ENCODE results near the gene SLAMF6.

SLAMF6 gene

DNA sequence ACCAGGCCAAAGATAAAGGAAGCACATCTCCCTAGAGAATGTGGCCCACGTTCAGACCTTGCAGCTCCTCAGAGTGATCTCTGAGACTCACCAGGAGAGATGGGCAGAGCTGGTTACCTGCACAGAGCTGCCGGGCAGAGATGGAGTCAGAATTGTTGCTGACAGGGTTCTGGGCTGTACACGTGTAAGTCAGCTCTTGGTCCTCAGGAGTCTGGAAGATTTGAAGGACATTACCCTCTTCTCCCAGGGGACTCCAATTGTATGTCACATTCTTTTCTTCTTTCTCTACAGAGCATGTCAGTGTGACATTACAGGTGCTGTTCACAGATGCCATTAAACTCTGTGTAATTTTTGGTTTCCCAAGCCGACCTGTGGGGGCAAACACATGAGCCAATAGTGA lies 30.7 kb upstream of the SLAMF6 start:
- no peak for TF ChIP-seq POLR2AphosphoS5 (IDR thresholded peaks at IDR 0.05; ENCODE audit: low read depth, low read length)
- no peak for TF ChIP-seq TAF1 (IDR thresholded peaks at IDR 0.05; ENCODE audit: borderline replicate concordance, insufficient read depth, low read length)
- TF ChIP-seq SIN3A (IDR thresholded peaks at IDR 0.05; ENCODE audit: borderline replicate concordance, insufficient read depth, low read length), result no peak
- TF ChIP-seq, protein P1, sequence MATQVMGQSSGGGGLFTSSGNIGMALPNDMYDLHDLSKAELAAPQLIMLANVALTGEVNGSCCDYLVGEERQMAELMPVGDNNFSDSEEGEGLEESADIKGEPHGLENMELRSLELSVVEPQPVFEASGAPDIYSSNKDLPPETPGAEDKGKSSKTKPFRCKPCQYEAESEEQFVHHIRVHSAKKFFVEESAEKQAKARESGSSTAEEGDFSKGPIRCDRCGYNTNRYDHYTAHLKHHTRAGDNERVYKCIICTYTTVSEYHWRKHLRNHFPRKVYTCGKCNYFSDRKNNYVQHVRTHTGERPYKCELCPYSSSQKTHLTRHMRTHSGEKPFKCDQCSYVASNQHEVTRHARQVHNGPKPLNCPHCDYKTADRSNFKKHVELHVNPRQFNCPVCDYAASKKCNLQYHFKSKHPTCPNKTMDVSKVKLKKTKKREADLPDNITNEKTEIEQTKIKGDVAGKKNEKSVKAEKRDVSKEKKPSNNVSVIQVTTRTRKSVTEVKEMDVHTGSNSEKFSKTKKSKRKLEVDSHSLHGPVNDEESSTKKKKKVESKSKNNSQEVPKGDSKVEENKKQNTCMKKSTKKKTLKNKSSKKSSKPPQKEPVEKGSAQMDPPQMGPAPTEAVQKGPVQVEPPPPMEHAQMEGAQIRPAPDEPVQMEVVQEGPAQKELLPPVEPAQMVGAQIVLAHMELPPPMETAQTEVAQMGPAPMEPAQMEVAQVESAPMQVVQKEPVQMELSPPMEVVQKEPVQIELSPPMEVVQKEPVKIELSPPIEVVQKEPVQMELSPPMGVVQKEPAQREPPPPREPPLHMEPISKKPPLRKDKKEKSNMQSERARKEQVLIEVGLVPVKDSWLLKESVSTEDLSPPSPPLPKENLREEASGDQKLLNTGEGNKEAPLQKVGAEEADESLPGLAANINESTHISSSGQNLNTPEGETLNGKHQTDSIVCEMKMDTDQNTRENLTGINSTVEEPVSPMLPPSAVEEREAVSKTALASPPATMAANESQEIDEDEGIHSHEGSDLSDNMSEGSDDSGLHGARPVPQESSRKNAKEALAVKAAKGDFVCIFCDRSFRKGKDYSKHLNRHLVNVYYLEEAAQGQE (IDR thresholded peaks at IDR 0.05; ENCODE audit: insufficient read depth in 1 of 2, low read depth in 2 of 2, low read length in 2 of 2), result no peak
- no peak for TF ChIP-seq FOXP2 (optimal IDR thresholded peaks at IDR 0.05; ENCODE audit: borderline replicate concordance, extremely low read depth, extremely low read length, insufficient read depth)

DNA sequence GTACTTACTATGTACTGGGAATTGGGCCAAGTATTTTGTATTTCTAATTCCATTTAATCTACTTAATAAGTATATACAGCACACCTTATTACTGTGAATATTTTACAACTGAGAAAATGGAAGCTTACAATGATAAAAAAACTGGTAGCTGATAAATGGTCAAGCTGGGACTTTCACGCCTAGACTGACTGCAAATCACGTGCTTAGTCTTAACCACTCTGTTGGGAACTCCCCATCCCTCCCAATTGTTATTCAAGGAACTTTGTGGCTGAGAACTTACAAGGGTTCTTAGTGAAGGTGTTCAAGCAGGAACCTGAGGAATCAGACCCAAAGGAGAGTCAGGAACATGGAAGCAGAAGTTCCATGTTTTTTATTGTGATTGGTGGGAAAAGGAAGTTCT lies 29.4 kb upstream of the SLAMF6 start:
- TF ChIP-seq, protein P1 (IDR thresholded peaks at IDR 0.05; ENCODE audit: insufficient read depth in 1 of 2, low read depth in 2 of 2, low read length in 2 of 2), result no peak
- TF ChIP-seq SIN3A (IDR thresholded peaks at IDR 0.05; ENCODE audit: borderline replicate concordance, insufficient read depth, low read length), result no peak

DNA sequence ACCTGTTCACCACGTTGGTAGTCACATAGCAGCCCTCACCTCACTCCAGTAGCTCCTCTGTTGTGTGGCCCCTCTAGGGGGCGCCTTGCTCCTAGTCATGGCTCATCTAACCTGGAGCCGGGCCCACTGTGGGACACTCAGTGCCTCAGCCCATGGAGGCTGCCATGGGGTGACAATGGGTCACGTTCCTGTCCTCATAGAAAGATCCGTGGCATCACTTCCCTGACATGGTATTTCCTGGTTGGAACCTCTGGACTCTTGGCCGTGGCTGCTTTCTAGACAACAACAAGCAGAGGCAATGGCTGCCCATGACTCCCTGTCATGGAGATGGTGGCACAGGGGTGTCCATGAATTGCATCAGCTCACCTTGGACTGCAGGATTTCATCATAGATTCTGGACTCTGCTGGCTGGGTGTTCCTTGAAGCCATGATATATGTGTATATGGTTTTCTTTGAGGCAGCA lies 27.5 kb upstream of the SLAMF6 start:
- TF ChIP-seq FOXP2 (optimal IDR thresholded peaks at IDR 0.05; ENCODE audit: borderline replicate concordance, extremely low read depth, extremely low read length, insufficient read depth) (no peak), POLR2AphosphoS5 (IDR thresholded peaks at IDR 0.05; ENCODE audit: low read depth, low read length) (no peak), SIN3A (IDR thresholded peaks at IDR 0.05; ENCODE audit: borderline replicate concordance, insufficient read depth, low read length) (no peak), TAF1 (IDR thresholded peaks at IDR 0.05; ENCODE audit: borderline replicate concordance, insufficient read depth, low read length) (no peak)
- TF ChIP-seq, protein P1 (IDR thresholded peaks at IDR 0.05; ENCODE audit: insufficient read depth in 1 of 2, low read depth in 2 of 2, low read length in 2 of 2), result no peak

DNA sequence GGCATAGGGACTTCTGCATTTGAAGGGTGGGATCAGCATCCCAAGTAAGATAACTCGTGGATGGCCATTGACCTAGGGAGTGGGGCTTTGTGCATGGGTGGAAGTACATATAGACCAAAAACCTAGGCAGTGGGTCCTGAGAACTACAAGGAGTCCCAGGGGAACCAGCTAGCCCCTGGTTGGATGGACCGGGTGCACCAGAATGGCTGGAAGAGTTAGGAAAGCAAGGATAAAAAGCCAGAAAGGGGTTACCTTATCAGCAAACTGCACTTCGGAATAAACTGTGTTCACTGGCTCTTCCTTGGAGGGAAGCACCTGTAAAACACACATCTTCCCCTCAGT lies 26.6 kb upstream of the SLAMF6 start:
- no peak for TF ChIP-seq TAF1 (IDR thresholded peaks at IDR 0.05; ENCODE audit: borderline replicate concordance, insufficient read depth, low read length)

DNA sequence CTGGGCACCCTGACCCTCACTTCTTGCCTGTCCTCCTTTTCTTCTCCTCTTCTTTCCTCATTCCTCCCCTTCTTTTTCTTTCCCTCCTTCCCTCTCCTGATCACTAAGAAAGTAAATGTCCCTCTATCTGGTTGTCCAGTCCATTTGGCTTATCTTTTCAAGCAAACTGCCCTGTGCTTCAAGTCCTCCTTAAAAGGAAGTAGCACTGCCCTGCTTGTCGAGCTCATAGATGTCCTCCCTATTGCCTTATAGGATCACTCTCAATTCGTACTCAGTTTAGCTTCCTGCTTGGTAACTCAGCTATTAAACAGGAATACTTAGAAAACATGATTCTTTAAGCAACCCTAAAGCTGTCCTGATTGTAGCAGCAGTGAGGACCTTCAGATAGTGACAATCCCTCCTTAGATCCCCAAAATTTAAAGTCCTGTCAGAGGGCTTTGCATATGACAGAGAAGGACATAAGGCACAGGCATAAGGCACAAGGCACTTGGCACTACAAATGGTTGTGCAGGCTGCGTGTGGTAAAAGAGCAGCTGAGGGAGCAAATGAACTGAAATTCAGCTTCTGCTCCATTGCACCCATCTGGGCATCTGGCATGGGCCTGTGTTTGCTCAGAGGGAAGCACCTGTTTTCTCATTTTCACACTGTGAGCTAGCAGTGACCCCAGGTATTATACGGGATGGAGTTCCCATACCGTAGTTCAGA lies 26.1 kb upstream of the SLAMF6 start:
- TF ChIP-seq TAF1 (IDR thresholded peaks at IDR 0.05; ENCODE audit: borderline replicate concordance, insufficient read depth, low read length) (no peak), SIN3A (IDR thresholded peaks at IDR 0.05; ENCODE audit: borderline replicate concordance, insufficient read depth, low read length) (no peak), POLR2AphosphoS5 (IDR thresholded peaks at IDR 0.05; ENCODE audit: low read depth, low read length) (no peak), FOXP2 (optimal IDR thresholded peaks at IDR 0.05; ENCODE audit: borderline replicate concordance, extremely low read depth, extremely low read length, insufficient read depth) (no peak)
- TF ChIP-seq, protein P1 (IDR thresholded peaks at IDR 0.05; ENCODE audit: insufficient read depth in 1 of 2, low read depth in 2 of 2, low read length in 2 of 2), result no peak

All from PFSK-1 (cell line).